SKM-1 (cell line): ENCODE measurements around the gene HECW1.
A peak's percentile ranks its signal among the peaks of the same experiment; 100 is the strongest.

Source experiments
- DNase-seq: peaks from one replicate; lab custom pipeline; 2025; ENCODE audit not compliant: unreplicated experiment; lab: John Stamatoyannopoulos, UW

Gene HECW1

DNA sequence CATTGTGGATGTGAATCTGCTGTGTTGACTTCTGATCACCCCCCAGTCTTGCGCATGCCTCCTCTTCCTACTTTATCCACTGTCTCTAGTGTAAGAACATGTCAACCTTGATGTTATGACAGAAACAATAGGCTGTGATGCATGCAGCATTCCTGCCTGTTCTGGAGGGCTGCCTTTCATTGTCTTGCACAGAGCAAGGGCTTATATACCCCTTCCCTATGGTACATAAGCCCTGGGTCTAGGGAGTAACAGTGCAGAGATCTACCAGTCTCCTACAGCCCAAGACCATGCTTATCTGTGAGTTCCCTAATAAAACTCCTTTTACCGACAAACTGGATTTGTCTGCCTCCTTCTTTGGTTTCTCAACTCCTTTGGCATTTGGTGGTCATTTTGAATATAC lies 293.5 kb downstream of the HECW1 start:
- no peak for DNase-seq

DNA sequence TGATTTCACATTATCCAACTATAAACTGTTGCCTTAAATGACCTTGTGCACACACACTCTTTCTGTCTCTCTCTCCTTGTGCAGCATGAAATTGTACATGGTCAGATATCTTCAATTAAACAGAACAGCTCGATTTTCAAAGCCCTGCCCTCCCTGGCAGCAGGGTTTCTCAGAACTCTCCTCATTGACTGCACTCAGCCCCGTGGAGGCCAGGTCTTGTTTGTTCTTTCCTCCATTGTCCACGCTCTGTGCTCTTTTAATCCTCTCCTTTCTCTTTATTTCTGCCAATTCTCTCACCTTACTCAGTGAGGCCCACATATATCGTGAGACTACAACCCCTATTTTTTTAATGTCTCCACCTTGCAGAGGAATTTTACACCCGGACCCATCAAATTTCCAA lies 294.5 kb downstream of the HECW1 start:
- no peak for DNase-seq

DNA sequence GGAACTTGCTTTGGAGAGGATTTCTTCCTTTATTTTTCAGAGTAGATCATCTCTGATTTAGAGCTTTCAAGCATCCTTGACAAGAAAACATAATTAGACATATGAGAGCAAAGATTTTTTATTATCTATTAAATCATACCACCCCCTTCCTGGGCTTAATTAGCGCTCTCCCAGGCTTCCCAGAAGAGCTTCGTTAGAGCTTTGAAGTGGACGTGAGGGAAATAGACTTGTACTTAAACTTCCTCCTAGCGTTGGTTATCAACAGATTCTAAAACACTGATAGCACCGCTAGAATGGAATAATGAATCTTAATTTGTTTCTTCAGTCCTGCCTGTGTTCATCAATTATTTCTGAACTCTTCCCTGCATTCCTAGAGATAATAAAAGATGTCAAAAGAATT lies 296.5 kb downstream of the HECW1 start:
- DNase-seq = no peak

DNA sequence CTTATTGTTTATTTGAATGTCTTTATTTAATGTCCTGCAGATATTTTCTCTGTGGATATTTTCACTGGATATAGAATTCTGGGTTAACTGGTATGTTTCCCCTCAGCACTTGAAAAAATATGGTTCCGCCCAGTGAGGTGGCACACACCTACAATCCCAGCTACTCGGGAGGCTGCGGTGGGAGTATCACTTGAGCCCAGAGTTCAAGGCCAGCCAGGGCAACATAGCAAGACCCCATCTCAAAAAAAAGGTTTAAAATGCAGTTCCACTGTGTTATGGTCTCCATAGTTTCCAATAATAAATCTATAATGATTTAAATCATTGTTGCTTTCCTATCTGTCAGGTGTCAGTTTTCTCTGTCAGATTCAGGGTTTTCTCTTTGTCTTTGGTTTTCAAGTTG lies 305.0 kb downstream of the HECW1 start:
- DNase-seq = no peak

DNA sequence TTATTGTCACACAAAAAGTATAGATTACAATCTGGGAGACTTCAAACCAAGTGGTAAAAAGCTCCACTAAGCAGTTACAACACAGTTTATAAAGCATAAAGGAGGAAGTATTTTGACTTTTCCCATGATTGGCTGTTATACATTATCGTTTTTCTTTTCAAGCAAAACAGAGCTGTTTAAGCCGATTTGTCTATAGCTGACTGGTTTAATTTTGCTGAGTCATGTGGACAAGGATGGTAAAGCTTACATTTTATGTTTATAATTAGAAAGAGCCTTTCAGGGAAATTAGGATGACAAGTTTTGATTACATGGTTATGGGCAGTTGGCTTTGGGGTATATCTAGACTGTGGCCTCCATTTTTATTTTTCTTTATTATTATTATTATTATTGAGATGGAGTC lies 318.0 kb downstream of the HECW1 start:
- no peak for DNase-seq

DNA sequence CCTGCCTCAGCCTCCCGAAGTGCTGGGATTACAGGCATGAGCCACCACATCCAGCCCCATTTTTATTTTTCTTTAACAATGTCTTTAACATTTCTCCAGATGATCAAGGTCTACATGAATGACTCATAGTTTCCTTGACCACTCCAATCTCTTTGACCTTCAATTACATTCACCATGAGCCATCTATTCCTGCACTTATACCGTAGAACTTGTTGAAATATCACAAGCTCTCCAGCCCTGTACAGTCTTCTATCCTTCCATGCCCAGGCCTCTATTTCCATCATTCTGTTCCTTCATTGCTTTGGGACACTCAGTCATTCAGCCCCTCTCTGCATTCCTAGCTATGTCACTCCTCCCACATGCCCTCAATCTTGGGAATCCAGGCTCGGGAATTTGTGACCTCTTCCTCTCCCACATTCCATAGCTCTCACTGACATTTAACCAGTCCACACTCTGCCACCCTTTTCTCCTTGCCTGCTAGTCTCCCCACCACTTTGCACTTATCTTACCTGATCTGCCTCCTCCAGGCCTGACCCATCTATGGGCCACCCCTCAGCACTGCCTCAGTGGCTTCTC lies 318.7 kb downstream of the HECW1 start:
- DNase-seq = no peak

DNA sequence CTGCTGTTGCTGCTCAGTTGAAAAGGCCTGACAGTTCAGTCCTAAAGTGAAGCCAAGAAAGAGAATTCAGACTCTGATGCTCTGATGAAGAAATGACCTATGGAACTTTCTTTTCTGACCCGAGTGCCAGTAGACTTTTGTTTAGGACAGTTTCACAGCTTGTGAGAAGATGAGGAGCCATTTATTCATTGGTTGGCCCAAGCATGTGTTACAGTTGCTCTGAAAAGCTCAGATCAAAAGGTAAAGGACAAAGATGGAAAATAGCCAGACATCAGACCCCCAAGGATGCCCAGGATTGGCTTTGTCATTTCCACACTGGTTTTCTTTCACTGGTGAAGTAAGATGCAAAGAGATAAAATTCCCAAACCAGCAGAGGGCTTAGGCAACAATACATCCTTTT lies 321.2 kb downstream of the HECW1 start:
- no peak for DNase-seq

DNA sequence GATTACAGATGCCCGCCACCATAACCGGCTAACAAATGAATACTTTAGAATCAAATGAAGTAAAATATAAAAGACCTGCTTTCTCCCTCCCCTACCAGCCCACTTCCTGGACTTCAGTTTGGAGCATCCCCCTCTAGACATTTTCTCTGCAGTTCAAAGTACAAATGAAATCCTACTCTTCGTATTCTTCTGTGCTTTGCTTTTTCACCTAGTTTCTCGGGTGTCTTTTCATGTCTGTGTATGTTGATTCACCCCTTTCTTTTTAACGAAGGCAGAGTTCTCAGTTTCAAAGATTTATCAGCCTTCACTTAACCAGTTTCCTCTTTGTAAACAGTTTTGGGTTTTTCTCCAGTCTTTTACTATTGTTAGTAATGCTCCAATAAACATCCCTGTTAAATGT lies 324.6 kb downstream of the HECW1 start:
- DNase-seq = no peak

DNA sequence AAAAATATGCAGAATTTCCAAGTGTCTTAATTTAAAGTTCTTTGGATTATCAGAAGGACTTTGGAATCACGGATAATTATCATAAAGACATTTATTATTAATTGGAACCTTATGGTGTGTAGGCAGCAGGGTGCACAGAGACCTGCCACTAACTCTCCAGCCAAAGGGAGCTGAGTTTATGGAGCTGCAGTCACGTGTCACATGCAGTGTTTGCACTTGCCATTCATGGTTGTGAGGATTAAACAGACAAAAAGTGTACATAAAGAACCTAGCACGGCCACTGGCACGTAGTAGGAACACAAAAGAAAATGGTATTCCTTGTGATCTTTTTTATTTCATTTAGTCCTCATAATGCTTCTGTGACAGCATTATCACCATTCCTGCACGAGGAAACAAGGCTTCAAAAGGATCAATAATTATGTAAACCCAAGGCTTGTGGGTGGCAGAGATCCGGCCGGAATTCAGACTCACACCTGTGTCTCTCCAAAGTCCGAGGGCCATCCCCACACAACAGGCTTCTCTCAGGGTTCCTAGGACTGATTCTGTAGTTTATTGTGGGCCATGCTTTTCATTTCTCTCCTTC lies 326.5 kb downstream of the HECW1 start:
- no peak for DNase-seq

DNA sequence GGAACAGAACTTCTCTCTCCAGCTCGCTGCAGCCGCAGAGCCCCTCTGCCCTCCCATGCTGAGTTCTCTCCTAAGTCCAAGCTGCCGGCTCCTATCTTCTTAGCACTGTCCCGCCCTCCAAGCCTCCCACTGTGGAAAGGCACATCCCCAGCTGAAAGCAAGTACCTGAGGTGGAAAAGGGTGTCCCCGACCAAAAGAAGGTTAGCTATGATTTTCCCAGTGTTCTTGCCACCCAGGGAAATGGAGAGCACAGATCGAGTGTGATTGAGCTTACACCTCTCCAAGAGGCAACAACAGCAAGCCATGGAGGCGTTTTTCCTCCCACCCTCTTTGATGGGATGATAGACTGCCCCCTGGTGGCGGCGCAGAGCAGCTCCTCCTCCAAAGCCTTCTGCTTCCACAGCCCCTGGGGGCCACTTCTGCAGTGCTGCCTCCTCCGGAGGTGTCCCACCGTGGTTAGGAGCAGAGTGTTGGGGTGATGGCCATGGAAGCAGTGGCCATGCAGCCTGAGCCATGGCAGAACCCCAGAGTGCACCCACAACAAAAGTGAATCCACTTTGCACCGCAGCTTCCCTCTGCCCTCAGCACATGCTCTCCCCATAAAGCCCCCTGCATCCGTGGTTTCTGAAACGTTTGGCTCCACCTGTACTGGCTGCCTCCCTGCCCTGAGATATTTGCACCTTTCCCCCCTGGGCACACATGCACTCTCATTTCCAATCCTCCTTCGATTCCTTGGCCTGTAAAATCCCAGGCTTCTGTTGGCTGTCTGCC lies 327.4 kb downstream of the HECW1 start:
- peak; percentile 18 for DNase-seq

DNA sequence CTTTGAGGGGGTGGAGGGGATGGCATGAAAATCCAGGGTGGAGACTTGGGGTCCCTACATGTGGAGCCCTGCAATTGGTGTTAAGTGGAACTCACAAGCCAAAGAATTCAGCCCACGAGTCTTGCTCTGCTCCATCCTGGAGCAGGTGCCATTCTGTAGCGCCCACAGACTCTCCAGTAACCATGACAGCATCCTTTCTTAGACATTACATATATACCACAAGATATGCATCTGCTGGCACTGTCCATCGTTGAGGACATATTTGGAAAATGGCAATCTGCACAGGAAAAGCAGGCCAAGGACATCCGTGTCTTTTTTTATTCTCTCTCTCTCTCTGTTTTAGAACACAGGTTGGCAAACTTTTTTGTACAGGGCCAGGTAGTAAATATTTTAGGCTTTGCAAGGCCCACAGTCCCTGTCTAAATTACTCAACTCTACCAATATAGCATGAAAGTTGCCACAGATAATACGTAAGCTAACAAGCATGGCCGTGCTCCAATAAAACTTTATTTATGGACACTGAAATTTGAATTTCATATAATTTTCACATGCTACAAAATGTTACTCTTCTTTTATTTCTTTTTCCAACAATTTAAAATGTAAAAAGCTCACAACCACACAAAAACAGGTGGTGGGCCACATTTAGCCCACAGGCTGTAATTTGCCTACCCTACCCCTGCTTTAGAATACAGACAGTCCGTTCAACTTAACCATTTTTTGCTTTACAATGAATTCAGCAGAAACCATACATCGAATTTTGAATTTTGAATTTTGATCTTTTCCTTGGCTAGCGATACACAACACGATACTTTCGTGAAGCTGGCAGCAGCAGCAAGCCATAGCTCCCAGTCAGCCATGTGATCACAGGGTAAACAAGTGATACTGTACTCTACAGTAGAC lies 329.0 kb downstream of the HECW1 start:
- DNase-seq = no peak

DNA sequence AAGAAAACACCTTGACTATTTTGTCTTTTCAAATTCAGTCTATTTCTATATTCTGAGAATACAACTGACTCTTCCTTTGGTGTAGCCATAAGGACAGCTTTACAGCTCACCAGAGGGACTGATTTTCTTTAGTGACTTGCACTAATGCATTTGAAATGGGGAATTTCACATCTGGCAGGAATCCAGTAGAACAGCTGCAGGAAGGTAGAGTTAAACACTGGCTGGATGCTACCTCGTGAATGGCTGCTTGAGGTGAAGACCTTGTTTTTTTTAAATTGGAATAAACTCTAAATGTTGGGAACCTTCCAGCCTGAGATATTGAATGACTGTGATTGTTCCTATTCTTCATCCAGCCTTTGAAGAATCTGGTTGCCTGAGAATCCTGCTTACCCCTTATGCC lies 330.9 kb downstream of the HECW1 start:
- no peak for DNase-seq

DNA sequence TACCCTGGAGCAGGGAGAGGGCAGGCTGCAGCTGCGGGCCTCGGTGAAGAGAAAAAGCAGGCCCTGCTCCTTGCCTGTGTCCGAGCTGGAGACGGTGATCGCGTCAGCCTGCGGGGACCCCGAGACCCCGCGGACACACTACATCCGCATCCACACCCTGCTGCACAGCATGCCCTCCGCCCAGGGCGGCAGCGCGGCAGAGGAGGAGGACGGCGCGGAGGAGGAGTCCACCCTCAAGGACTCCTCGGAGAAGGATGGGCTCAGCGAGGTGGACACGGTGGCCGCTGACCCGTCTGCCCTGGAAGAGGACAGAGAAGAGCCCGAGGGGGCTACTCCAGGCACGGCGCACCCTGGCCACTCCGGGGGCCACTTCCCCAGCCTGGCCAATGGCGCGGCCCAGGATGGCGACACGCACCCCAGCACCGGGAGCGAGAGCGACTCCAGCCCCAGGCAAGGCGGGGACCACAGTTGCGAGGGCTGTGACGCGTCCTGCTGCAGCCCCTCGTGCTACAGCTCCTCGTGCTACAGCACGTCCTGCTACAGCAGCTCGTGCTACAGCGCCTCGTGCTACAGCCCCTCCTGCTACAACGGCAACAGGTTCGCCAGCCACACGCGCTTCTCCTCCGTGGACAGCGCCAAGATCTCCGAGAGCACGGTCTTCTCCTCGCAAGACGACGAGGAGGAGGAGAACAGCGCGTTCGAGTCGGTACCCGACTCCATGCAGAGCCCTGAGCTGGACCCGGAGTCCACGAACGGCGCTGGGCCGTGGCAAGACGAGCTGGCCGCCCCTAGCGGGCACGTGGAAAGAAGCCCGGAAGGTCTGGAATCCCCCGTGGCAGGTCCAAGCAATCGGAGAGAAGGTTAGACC lies 332.5 kb downstream of the HECW1 start:
- DNase-seq = no peak

DNA sequence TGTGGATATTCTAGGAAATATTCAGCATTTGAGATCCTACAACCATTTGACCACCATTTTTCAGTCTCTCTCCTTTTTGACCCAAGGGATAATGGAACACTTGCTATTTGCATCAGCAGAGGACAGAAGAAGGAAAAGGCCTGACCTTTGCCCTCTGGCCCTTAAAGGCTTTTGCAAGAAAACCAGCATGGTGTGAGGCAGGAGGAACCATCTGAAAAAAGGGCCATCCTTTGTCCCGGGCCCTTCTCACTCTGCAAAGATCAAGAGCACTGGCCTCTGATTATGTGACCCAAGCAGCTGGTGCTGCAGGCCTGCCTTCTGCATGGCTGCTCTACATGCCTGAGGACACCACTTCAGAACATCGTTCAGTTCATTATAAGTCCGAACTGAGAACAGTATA lies 337.1 kb downstream of the HECW1 start:
- no peak for DNase-seq

DNA sequence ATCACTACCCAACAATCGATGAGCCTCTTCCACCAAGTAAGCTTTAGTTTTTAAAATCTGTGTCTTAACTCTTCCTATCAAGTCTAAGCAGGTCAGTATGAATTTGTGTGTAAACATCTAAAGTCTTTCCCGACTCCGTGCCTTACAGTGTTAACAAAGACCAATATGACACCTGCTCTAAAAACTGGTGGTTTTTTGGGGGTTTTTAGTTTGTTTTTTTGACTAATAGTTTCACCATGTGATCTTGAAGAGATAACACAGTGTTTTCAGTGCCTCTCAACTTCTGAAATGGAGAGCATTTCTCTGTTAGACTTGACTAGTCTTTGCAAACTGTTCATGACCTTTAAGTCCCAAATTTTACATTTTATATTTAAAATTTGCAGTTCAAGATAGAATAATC lies 338.4 kb downstream of the HECW1 start:
- DNase-seq = no peak

DNA sequence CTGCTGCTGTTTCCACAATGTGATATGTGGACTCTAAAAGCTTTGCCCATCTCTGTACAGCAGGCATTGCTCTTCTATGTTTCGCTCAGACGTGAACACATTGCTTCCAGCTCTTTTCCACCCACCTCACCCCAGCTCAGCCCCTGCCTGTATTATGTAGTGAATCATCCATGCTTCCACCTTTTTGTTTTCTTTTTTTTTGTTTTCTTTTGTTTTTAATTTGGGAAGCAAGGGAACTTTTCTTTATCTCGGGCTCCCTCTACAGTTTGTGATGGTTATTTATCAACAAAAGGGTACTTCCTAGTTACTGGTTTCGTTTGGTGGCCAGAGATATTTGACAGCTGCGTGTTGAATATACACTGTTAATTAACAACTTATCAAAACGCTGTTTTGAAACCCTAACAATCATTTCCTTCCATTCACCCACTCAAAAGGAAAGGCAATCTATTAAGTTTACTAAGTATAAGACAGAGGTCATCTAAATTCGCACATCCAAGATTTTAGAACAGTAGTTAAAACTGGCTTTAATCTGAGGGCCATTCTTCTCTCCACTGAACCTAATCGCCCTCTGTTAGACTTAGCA lies 342.6 kb downstream of the HECW1 start:
- DNase-seq = peak; percentile 4

DNA sequence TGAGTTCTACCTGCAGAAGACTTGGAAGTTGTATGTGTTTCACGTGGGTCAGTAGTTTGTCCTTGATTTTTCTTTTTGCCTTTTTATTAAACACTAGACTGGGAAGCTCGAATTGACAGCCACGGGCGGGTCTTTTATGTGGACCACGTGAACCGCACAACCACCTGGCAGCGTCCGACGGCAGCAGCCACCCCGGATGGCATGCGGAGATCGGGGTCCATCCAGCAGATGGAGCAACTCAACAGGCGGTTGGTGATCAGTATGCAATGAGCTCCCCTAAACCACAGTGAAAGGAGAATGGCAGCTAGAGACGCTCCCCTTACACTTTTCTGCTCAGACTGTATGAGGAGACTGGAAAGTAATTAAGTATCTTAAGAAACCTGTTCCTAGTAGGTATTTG lies 343.8 kb downstream of the HECW1 start:
- no peak for DNase-seq

DNA sequence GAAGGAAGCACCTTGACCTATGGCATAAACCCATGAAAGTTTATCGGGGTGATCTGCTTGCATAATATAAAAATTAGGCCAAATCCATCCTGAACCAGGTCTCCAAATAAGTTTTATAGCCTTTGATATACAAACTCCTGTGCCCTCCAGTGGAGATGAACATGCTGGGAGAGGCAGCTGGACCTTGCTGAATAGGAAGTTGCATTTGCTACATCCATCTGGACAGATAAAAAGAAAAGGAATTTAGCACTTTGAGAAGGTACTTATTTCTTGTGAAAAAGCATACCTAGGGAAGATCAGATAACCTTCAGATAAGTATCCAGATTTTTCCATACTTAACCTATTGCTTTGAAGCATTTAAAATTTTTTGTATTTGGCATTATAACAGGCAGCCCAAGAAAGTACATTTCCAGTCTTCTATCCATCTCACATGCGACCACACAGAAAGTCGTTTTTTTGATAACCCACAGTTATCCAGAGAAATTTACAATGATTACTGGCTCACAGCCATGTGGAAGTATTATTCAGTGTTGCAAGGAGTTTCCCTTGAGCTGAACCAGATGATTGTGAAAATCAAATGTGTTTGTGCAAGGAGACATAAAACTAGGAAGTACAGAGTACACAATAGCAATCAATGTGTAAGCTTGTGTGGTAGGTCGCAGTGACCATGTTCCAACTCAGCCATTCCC lies 346.0 kb downstream of the HECW1 start:
- DNase-seq = no peak

DNA sequence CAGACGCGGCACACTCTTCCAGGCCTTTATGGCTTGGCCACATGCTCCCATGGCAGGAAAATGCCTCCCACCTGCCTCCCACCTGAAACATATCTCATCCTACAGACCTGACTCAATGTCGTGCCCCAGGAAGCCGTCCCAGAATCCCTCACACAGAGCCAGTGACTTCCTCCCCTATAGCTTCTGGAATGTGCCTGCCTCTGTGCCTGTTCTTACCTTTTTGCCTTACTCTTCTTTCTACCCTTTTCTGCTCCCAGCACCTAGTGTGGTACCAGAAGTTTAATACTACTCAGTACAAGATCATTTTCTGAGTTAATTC lies 346.5 kb downstream of the HECW1 start:
- DNase-seq = no peak
